Measurements from ENCODE around the gene MCU.
A peak's percentile ranks its signal among the peaks of the same experiment; 100 is the strongest.
"Not testable (repeated sequence)": the region's sequence is repeated elsewhere in the genome, so short reads cannot be mapped to it uniquely, and the experiment has no call there.

The MCU gene

GRCh38 chr10:72888151-72888638 lies 196.3 kb downstream of the MCU start:
- peak overlapping the region in 3 of 10 experiments; percentile 1 to 52 (median 50); a peak in 3 of 20 replicates for H3K4me3 ChIP-seq
- H3K9me3 ChIP-seq (replicated peaks in 1 of 11): peaks cover 0 to 35% (median 24%) of the 10 kb centered on the region in 11 experiments; a peak in 17 of 22 replicates
- H3K9ac ChIP-seq: peak overlapping the region in 6 of 11 experiments; percentile 71 to 79 (median 74); a peak in 7 of 22 replicates
- H3K4me2 ChIP-seq: peak overlapping the region; percentile 76 to 98 (median 89); a peak in 21 of 22 replicates
- H3K4me1 ChIP-seq: peaks cover 30 to 60% (median 50%) of the 10 kb centered on the region in 10 experiments
- no peaks in the 10 kb centered on the region for H4K20me1 ChIP-seq
- TF ChIP-seq Cebpa-rat (IDR thresholded peaks at IDR 0.05): no peak
- peak overlapping the region in 10 of 11 experiments; percentile 82 to 97 (median 86); a peak in 19 of 22 replicates for H3K27ac ChIP-seq
- H3K36me3 ChIP-seq: peaks cover 0 to 51% (median 35%) of the 10 kb centered on the region in 11 experiments; a peak in 16 of 22 replicates
- no peaks in the 10 kb centered on the region for H3K27me3 ChIP-seq

GRCh38 chr10:72889391-72889831 lies 197.5 kb downstream of the MCU start:
- H3K36me3 ChIP-seq: peaks cover 0 to 38% (median 25%) of the 10 kb centered on the region in 11 experiments; a peak in 14 of 22 replicates
- H3K9ac ChIP-seq: no peak overlapping the region
- H4K20me1 ChIP-seq: no peaks in the 10 kb centered on the region
- H3K27ac ChIP-seq: no peak overlapping the region
- TF ChIP-seq Cebpa-rat (IDR thresholded peaks at IDR 0.05): no peak
- H3K4me2 ChIP-seq: peak overlapping the region in 1 of 11 experiments; percentile 87; a peak in 2 of 22 replicates
- H3K9me3 ChIP-seq (replicated peaks in 1 of 11): peaks cover 0 to 30% (median 18%) of the 10 kb centered on the region in 11 experiments; a peak in 13 of 22 replicates
- no peak overlapping the region for H3K4me3 ChIP-seq
- H3K4me1 ChIP-seq: peaks cover 30 to 55% (median 45%) of the 10 kb centered on the region in 10 experiments
- H3K27me3 ChIP-seq: no peaks in the 10 kb centered on the region

DNA sequence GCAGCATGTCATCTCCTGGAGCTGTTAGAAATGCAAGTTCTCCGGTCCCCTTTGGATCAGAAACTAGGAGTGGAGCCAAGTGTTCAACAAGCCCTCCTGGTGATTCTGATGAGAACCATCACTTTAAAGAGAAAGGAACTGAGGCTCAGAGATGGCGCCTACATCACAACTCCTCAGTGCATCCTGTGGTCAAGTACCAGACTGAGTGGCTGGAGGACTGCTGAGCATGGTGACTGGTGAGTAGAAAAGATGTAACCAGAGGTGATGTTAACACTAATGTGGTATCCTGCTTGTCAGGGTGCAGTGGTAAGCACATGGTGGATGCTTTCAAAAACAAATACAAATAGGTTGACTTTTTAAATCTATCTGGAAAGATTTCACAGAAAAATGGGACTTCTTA lies 198.1 kb downstream of the MCU start:
- Histone ChIP-seq H3K4me3 (no peak overlapping the region), H3K36me3 (peaks cover 0 to 32% (median 19%) of the 10 kb centered on the region in 11 experiments; a peak in 14 of 22 replicates), H3K27ac (no peak overlapping the region), H3K4me1 (peaks cover 30 to 48% (median 38%) of the 10 kb centered on the region in 10 experiments), H4K20me1 (no peaks in the 10 kb centered on the region), H3K27me3 (no peaks in the 10 kb centered on the region), H3K9me3 (replicated peaks in 1 of 11) (peaks cover 0 to 25% (median 18%) of the 10 kb centered on the region in 11 experiments; a peak in 13 of 22 replicates), H3K9ac (no peak overlapping the region), H3K4me2 (no peak overlapping the region)
- TF ChIP-seq Cebpa-rat (IDR thresholded peaks at IDR 0.05): no peak

DNA sequence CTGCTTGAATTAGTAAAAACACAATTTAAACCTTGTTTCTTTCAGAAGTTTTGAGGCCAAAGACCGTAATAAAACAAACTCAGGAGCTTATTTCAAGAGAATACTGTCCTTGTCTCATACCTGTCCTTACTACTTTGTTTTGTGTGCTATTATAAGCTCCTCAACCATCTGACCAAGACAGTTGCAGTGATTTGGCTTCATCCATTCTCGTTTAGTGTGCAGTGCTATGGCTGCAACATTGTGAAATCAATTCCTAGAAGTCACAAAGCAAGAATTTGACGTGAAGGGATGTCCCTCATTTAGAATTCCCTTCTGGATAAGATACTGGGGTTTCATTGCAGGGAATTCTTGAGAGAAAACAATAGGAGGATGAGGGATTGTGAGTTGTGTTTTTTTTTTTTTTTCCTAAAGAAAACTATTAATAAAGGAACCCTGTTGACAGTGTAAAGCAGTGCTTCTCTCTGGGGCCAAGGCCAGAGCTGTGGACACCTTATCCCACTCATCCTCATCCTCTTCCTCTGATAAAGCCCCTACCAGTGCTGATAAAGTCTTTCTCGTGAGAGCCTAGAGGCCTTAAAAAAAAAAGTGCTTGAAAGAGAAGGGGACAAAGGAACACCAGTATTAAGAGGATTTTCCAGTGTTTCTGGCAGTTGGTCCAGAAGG lies 201.3 kb downstream of the MCU start, which contains the start of gene OIT3:
TSS of gene OIT3 (plus strand) at position 604 of the 663 bp plus-strand sequence. CDS start 60 bp downstream, outside the sequence.
- no peak within 1 kb of the TSS for H3K27ac ChIP-seq
- no peak for TF ChIP-seq Cebpa-rat (IDR thresholded peaks at IDR 0.05)
- H3K4me2 ChIP-seq: no peak within 1 kb of the TSS

DNA sequence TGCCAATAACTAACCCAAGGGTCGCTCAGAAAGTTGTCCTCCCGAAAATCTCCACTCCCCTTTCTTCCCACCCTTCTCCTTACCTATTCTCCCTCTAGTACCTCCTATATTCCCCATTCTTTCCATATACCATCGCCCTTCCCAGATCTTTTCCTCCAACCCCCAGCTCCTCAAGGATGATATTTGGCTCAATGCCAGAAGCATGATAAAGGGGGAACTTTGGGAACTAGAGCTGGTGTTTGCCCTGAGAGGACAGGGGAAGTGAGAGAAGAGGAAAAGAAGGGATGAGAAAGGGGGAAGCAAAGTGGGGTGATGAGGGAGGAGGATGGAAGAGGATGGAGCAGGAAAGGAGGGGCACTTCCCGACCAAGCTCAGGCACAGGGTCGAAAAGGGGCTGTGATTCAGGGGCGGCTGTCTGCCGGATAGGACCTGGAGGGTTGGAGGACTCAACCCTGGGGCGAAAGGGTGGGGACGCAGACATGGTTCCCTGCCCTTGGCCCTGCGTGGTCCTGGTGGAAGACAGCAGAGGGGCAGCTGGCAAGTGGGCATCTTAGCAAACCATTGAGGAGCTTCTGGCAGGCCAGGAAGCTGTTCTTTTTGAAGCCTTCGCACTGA lies 203.4 kb downstream of the MCU start:
- Histone ChIP-seq H3K27ac (no peak overlapping the region), H3K9ac (no peak overlapping the region), H3K4me2 (peak overlapping the region in 5 of 11 experiments; percentile 2 to 33 (median 5); a peak in 5 of 22 replicates), H3K27me3 (no peaks in the 10 kb centered on the region), H3K4me3 (no peak overlapping the region), H3K4me1 (peaks cover 0 to 7% (median 2%) of the 10 kb centered on the region in 10 experiments; a peak in 7 of 20 replicates), H4K20me1 (no peaks in the 10 kb centered on the region), H3K9me3 (replicated peaks in 1 of 11) (0 out of 22 replicates have a peak, but pooled peaks cover 0 to 3% (median 0%) of the 10 kb centered on the region in 11 experiments), H3K36me3 (no peaks in the 10 kb centered on the region)
- no peak for TF ChIP-seq Cebpa-rat (IDR thresholded peaks at IDR 0.05)

More for the DNA sequence above, 201.3 kb downstream of the MCU start, which contains the start of gene OIT3:
- Histone ChIP-seq H3K4me3 (no peak within 1 kb of the TSS), H4K20me1 (no peaks in the 10 kb centered on the region), H3K36me3 (peaks cover 0 to 19% (median 9%) of the 10 kb centered on the region in 11 experiments; a peak in 13 of 22 replicates), H3K9me3 (replicated peaks in 1 of 11) (peaks cover 0 to 20% (median 17%) of the 10 kb centered on the region in 11 experiments; a peak in 13 of 22 replicates), H3K9ac (no peak within 1 kb of the TSS), H3K4me1 (peaks cover 4 to 18% (median 10%) of the 10 kb centered on the region in 10 experiments), H3K27me3 (no peaks in the 10 kb centered on the region)

GRCh38 chr10:72898616-72899015 lies 206.7 kb downstream of the MCU start:
- no peak for TF ChIP-seq Cebpa-rat (IDR thresholded peaks at IDR 0.05)
- no peak overlapping the region for H3K9ac ChIP-seq
- no peak overlapping the region for H3K4me2 ChIP-seq
- H3K36me3 ChIP-seq: no peaks in the 10 kb centered on the region
- no peak overlapping the region for H3K27ac ChIP-seq
- no peaks in the 10 kb centered on the region for H4K20me1 ChIP-seq
- peaks cover 0 to 7% (median 2%) of the 10 kb centered on the region in 10 experiments; a peak in 7 of 20 replicates for H3K4me1 ChIP-seq
- no peaks in the 10 kb centered on the region for H3K27me3 ChIP-seq
- H3K4me3 ChIP-seq: no peak overlapping the region
- H3K9me3 ChIP-seq (replicated peaks in 1 of 11): peaks cover 0 to 4% (median 0%) of the 10 kb centered on the region in 11 experiments; a peak in 1 of 22 replicates

DNA sequence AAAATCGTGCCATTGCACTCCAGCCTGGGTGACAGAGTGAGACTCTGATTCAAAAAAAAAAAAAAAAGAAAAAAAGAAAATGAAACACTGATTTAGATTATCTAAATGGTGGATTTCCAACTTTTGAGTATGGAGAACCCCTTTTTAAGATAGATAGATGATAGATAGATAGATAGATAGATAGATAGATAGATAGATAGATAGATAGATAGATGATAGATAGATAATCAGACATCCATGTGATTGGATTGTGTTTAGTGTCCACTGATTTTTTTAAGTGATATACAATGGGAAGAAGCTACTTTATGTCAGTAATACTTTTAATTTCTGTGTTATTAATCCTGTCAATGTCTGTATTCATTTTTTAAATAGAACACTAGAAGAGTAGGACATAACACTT lies 207.6 kb downstream of the MCU start:
- H3K4me2 ChIP-seq: no peak overlapping the region
- no peak overlapping the region for H3K27ac ChIP-seq
- no peak overlapping the region for H3K4me3 ChIP-seq
- peaks cover 0 to 4% (median 0%) of the 10 kb centered on the region in 11 experiments; a peak in 1 of 22 replicates for H3K9me3 ChIP-seq (replicated peaks in 1 of 11)
- H3K36me3 ChIP-seq: no peaks in the 10 kb centered on the region
- H3K27me3 ChIP-seq: no peaks in the 10 kb centered on the region
- H3K4me1 ChIP-seq: peaks cover 0 to 14% (median 3%) of the 10 kb centered on the region in 10 experiments; a peak in 9 of 20 replicates
- no peaks in the 10 kb centered on the region for H4K20me1 ChIP-seq
- H3K9ac ChIP-seq: no peak overlapping the region
- TF ChIP-seq Cebpa-rat (IDR thresholded peaks at IDR 0.05): no peak

DNA sequence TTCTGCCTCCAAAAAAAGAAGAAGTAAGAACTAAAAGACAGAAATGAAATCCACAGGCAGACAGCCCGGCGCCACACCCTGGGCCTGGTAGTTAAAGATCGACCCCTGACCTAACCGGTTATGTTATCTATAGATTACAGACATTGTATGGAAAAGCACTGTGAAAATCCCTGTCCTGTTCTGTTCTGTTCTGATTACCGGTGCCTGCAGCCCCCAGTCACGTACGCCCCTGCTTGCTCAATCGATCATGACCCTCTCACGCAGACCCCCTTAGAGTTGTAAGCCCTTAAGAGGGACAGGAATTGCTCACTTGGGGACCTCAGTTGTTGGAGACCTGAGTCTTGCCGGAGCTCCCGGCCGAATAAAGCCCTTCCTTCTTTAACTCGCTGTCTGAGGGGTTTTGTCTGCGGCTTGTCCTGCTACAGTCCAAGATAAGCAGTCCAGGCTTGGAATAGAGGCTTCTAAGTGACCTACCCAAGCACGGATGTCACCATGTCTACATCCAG lies 212.1 kb downstream of the MCU start:
- Histone ChIP-seq H3K4me2 (peak overlapping the region in 1 of 11 experiments; percentile 12; a peak in 1 of 22 replicates), H3K4me1 (peaks cover 0 to 19% (median 9%) of the 10 kb centered on the region in 10 experiments; a peak in 11 of 20 replicates)
- not testable (repeated sequence) for H3K36me3 ChIP-seq; H3K27me3 ChIP-seq; H4K20me1 ChIP-seq; H3K9ac ChIP-seq; H3K9me3 ChIP-seq (replicated peaks in 1 of 11); H3K27ac ChIP-seq; H3K4me3 ChIP-seq
